Left forelimb (tissue), 1 donor: Measurements from ENCODE around the gene CCDC9B.

Source experiments
- DNase-seq: peaks from one replicate; pipeline ENCODE4 v3.0.0-alpha.2; 2018; ENCODE audit warnings: low spot score

The CCDC9B gene

DNA sequence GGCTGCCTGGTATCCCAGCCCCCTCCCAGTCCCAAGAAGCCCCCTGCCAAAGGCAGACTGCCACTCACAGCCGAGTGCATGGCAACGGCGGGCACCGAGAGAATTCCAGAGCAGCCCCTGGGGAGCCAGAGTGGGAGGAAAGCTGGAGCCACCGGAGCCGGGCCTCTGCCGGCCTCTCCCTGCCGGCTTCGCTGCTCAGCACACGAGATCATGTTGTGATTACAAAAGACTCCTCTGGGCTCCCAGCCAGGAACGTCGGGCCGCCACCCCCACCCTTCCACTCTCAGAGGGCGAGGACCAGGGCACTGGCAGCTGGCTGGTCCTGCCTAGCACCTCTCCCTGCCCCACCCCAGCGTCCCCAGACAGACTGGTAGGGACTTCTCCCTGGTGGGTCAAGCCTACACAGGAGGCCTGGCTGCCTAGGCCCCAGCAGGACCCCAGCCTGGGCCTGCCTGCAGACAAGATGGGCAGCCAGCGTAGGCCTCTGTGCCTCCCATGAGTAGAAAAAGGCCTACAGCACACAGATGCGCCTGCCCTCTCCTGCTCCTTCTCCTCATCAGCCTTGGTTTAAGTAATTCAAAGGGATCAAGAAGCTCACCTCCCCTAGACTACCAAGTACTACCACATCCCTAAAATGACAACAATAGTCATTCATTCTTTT lies at the start of gene CCDC9B:
Gene CCDC9B, minus strand, starts transcription at position 200 of the 661 bp plus-strand sequence. Its CDS starts 120 bp downstream, at position 80.
- DNase-seq, result peak; percentile 78

DNA sequence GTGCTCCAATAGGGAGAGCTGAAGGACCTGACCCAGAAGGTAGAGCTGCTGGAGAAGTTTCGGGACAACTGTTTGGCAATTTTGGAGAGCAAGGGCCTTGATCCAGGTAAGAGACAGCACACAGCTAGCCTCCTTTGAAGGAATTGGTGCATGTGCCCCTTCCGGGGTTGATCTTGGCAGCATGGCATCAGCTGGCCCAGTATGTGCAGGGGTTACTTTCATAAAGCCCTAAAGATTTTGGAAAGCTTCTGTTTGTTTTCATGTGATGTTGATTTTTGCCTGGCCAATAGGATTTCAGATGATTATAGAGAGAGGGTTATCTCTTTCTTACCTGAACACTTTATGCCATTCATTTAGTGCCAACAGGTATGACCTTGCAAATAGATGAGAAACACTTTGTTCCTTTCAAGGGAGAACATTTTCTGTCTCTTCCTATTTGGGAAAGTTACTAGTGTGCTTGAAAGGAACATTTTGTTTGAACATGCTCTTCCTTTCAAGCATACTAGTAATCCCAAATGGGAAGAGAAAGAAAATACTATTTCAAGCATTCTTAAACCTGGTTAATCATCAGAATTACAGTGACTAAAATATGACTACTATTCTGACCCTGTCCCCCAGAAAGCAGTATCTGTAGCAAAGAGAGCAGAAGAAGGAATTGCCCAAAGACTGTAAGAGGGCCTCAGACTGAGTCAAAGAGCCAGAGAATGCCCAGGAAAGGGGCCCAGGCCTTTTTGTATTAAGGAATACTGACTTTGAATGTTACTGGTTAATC lies 49.3 kb upstream of the CCDC9B start:
- DNase-seq, result no peak

DNA sequence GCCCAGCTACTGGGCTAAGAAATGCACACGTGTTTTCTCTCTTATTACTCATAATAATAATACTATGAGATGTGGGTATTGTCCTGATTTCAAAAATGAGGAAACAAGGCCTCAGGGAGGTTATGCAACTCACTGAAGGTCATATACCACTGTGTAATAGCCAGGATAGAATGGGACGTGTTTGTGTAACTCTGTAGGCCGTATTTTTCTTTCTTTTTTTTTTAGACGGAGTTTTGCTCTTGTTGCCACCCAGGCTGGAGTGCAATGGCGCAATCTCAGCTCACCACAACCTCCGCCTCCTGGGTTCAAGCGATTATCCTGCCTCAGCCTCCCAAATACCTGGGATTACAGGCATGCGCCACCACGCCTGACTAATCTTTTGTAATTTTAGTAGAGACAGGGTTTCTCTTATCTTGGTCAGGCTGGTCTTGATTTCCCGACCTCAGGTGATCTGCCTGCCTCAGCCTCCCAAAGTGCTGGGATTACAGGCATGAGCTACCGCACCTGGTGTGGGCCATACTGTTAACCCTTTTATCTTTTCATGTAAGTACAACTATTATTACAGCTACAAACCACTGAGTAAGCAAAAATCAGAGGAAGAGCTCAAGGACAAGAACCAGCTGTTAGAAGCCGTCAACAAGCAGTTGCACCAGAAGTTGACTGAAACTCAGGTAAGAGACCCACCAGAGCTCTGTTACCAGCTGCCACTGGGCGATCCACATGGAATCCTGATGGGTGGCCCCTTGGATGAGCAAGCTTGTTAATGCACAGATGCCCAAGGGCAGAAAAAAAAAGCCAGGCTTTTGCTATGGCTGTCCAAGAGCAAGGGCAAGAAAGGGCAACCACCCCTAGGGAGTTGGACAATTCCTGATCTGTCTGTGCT lies 48.4 kb upstream of the CCDC9B start:
- DNase-seq, result no peak

DNA sequence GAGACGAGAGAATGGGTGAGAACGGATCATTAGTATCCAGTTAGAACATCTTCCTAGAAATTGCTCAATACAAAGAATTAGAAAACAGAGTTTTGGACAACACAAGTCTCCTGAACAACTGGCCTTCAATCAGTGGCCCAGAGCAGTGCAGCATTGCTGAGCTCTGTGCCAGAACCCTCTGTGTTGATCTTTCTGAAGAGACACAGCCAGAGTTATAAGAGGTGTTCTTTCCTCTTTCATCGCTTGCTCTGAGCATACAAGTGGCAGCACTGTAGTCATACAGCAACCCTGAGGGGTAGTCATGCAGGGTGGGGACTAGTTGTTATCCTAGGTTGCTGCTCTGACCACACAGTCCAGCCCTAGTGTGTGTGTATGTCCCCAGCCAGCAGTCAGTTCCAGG lies 45.7 kb upstream of the CCDC9B start:
- no peak for DNase-seq

DNA sequence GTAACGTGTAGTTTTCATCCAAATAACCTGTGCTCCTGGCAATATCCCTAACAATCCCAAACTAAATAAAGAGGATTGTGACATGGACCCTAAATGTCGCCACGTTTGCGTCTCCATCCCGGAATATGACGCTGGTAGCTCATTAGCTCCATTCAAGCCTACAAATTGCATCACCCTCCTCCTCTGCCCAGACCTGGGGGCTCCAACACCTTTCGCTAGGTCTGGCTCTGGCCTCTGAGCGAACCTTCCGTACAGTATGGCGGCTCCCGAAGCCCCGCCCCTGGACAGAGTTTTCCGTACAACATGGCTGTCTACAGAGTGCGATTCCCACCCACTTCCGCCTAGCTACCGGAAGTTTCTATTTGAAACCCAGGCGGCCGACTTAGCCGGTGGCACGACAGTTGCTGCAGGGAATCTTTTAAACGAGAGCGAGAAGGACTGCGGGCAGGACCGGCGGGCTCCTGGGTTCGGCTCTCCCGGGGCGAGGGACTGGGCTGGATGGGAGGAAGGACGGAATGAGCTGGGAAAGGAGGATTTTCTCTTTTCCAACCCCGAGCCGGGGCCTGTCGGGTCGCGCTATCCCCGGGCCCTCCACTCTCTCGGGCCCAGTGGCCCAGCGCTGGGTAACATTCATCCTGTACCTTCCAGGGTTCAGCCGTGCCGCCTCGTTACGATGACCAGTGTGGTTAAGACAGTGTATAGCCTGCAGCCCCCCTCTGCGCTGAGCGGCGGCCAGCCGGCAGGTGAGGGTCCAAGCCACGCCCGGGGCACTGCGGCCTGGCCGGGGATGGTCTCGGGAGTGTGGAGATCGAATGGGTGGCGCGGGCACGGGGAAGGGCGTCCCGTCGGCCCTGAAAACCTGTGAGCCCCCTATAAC lies 42.1 kb upstream of the CCDC9B start, which contains the start of gene KNSTRN:
Gene KNSTRN, plus strand, starts transcription at position 142 of the 877 bp plus-strand sequence. Its CDS starts 115 bp downstream, at position 257.
- peak; percentile 87 for DNase-seq

DNA sequence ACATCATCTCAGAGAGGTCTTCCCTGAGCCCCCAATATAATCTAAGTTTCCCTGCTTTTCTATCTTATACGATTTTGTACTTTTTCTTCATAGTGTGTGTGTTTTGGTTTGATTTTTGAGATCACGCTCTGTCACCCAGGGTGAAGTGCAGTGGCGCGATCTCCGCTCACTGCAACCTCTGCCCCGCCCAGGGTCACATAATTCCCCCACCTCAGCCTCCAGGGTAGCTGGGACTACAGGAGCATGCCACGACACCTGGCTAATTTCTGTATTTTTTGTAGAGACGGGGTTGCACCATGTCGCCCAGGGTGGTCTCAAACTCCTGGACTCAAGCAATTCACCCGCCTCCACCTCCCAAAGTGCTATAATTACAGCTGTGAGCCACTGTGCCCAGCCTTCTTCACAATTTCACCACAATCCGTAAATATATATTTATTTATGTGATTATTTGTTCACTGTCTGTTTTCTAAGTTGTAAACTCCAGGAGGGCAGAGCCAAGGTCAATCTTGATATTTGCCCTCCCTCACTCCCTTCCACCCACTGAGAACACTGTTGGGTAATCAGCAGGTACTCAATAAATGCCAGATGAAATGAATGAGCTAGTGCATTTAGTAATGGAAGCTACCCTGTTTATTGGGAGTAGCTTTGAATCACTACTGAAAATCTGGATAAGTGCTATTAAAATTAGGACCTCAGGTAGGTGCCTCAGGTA lies 41.2 kb upstream of the CCDC9B start:
- no peak for DNase-seq

DNA sequence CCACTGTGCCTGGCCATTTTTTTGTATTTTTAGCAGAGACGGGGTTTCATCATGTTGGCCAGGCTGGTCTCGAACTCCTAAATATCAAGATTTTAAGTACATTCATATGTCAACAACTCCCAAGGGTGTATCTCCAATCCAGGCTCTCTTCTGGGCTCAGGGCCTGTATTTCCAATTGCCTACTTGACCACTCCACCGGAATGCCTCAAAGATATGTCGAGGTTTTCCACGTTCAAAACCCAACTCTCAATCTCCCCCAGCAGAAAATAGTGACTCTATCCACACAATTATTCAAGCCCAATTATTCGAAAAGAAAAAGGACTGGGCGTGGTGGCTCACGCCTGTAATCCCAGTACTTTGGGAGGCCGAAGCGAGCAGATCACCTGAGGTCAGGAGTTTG lies 39.9 kb upstream of the CCDC9B start:
- no peak for DNase-seq

DNA sequence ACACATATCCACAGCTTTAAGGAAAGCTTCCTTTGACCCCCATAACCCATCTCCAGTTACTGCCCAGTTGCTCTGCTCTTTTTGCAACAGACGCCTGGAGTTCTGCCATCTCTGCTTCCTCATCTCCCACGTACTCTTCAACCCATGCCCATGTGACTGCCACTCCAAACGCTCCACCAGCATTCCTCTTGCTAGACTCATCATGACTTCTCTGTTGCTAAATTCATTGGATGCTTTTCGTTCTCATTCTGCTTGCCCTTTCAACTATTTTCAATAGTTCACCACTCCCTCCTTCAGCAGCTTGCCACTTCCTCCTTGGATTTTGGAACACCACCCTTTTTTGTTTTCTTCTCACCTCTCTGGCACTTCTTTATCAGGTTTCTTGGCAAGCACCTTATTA lies 39.1 kb upstream of the CCDC9B start:
- DNase-seq, result no peak

DNA sequence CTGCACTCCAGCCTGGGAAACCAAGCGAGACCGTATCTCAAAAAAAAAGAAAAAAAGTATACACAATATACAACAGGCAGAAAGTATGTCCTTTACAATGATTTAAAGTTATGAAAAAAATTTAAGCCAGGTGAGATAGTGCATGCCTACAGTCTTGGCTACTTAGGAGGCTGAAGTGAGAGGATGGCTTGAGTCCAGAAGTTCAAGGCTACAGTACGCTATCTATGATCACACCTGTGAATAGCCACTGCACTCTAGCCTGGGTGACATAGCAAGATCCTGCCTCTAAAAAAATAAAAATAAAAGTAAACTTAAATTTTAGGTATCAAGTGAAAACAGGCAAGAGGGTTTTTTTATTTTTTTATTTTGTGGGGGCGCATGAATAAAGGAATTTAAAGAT lies 38.6 kb upstream of the CCDC9B start:
- DNase-seq, result no peak

DNA sequence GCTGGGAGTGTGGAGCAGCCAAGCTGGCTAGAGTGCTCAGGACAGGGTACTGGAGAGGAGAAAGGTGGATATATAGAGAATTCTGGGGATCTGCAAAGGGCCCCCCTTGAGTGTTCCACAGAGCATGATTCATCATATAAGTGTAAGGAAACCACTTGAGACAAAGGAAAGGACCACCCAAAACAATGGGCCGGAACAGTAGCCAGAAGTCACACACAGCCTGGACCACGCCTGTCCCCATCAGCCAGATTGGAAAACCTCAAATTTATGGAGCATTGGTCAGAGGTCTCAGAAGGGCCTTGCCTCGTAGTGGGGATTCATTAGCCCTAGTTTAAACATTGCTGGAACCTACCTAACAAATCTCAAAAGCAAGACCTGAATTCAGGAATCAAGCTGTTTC lies 36.9 kb upstream of the CCDC9B start:
- DNase-seq, result no peak

DNA sequence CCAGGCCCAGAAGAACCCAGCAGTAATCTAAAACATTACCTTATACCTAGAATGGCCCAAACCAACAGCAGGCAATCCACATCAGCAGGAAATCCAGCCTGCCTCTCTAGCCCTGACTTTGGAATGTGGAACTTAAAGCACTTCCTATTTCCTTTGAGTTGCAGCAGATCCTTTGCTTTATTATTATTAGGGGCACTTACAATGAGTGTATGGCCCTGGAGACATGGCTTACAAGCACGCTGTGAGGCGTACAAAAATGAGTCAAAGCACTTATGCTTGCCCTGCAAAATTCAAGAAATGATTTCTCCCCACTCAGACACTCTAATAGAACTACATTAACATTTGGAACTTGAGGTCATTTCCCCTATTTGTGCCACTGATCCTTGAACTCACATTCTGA lies 32.2 kb upstream of the CCDC9B start:
- no peak for DNase-seq

DNA sequence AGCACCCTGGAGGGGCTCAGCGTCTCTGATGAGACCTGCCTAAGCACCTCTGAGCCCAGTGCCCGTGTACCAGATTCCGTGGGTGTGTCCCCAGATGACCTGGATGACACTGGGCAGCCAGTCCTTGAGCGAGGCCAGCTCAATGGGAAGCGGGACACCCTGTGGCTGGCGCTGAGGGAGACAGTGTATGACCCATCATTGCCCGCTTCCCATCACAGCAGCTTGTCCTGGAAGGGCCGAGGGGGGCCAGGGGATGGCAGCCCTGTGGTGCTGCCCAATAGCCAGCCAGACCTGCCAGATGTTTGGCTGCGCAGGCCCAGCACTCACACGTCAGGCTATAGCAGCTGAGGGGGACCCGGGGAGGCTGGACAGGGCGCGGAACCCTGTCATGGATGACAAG lies 29.2 kb upstream of the CCDC9B start:
- DNase-seq, result peak; percentile 46

DNA sequence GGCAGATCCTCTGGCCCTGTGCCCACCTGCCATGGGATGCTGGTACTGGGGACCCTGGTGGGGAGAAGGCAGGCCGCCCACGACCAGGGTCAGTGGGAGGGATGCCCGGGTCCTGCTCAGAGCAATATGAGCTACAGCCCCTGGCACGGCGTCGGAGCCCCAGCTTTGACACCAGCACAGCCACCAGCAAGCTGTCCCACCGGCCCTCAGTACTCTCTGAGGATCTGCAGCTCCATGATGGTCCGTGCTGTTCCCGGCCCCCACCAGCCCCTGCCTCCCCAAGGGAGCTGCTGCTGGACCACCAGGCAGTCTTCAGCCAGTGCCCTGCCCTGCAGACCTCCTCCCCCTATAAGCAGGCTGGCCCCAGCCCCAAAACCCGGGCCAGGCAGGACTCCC lies 28.7 kb upstream of the CCDC9B start:
- DNase-seq, result no peak

DNA sequence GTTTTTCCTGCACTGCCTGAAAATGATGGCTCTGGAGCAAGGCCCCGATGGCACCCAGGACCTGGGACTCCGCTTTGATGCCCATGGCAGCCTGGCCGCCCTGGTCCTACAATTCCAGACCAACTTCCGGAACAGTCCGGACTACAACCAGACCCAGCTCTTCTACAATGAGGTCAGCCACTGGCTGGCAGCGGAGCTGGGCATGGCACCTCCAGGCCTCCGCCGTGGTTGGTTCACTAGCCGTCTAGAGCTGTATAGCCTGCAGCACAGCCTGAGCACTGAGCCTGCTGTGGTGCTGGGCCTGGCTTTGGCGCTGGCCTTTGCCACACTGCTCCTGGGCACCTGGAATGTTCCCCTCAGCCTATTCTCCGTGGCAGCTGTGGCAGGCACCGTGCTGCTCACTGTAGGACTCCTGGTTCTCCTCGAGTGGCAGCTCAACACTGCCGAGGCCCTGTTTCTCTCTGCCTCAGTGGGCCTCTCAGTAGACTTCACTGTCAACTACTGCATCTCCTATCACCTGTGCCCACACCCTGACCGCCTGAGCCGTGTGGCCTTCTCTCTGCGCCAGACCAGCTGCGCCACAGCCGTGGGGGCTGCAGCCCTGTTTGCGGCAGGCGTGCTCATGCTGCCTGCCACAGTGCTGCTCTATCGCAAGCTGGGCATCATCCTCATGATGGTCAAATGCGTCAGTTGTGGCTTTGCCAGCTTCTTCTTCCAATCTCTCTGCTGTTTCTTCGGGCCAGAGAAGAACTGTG lies 28.2 kb upstream of the CCDC9B start:
- DNase-seq, result peak; percentile 53

DNA sequence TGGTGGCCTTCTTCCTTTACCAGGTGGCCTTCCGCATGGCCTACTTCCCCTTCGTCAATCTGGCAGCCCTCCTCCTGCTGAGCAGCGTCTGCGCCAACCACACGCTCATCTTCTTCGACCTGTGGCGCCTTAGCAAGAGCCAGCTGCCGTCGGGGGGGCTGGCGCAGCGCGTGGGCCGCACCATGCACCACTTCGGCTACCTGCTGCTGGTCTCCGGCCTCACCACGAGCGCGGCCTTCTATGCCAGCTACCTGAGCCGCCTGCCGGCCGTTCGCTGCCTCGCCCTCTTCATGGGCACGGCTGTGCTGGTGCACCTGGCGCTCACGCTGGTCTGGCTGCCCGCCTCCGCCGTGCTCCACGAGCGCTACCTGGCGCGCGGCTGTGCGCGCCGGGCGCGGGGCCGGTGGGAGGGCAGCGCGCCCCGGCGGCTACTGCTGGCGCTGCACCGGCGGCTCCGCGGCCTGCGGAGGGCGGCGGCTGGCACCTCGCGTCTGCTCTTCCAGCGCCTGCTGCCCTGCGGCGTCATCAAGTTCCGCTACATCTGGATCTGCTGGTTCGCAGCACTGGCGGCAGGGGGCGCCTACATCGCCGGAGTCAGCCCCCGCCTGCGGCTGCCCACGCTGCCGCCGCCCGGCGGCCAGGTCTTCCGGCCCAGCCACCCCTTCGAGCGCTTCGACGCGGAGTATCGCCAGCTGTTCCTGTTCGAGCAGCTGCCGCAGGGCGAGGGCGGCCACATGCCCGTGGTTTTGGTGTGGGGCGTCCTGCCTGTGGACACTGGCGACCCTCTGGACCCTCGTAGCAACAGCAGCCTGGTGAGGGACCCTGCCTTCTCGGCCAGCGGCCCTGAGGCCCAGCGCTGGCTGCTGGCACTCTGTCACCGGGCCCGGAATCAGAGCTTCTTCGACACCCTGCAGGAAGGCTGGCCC lies 27.2 kb upstream of the CCDC9B start:
- DNase-seq, result peak; percentile 85

DNA sequence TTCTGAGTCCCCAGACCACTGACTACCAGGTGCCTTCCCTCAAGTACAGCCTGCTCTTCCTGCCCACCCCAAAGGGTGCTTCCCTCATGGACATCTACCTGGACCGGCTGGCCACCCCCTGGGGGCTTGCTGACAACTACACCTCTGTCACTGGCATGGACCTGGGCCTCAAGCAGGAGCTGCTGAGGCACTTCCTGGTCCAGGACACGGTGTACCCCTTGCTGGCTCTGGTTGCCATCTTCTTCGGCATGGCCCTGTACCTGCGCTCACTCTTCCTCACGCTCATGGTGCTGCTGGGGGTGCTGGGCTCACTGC lies 26.6 kb upstream of the CCDC9B start:
- DNase-seq, result peak; percentile 51

DNA sequence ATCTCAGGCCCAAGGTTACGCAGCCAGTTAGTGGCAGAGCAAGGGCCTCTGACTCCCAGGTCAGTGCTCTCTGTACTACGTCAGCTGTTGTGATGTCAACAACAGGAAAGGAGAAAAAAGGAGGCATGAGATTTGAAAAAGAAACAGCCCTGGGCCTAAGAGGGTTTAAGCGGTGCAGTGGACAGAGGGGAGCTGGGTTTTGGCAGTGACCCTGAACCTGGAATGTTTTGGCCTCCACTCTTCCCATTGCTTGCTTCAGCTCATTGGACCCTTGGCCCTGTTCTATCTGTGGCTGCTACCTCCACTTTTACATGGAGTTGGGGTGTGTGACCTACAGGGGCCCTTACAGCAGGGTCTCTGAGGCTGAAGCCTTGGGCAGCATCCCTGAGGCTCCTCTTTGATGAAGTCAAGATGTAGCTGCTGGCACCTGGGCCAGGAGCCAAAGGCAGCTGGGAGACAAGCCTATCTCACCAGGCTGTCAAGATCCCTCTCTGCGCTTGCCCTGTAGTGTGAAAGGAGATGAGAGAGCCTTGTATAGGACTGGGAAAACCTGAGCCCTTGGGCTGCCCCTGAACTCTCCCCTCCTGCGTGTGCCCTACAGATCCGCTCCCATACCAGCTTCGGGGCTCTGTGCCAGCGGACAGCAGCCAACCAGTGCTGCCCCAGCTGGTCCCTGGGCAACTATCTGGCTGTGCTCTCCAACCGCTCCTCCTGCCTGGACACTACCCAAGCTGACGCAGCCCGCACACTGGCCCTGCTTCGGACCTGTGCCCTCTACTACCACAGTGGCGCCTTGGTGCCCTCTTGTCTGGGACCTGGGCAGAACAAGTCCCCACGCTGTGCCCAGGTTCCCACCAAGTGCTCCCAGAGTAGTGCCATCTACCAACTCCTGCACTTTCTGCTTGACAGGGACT lies 26.0 kb upstream of the CCDC9B start:
- peak; percentile 64 for DNase-seq
